Fibroblast of lung (primary cell): Measurements from ENCODE around the gene EGR4. TPM values are rescaled to one million over a fixed set of nuclear protein-coding genes. Genes with fewer than 3 reads are reported as not detected.

Source experiments
- DNase-seq, 2 donors: peaks; one replicate each; pipeline versions ENCODE4 v3.0.0 to v3.0.0-alpha.2; 2010; ENCODE audit warnings: low read depth in 2 of 2
- H2AFZ ChIP-seq: 2 replicates; pipeline ENCODE4 v1.5.1; 2012; ENCODE audit warnings: low read length, control low read depth, inconsistent platforms
- H3K27ac ChIP-seq: 2 replicates; pipeline ENCODE4 v1.5.1; 2011; ENCODE audit warnings: low read length, control low read depth; ENCODE audit not compliant: insufficient read depth
- H3K27me3 ChIP-seq: 2 replicates; pipeline ENCODE4 v1.5.1; 2011; ENCODE audit warnings: mild to moderate bottlenecking, low read length; ENCODE audit not compliant: control insufficient read depth, insufficient read depth
- H3K36me3 ChIP-seq: 2 replicates; pipeline ENCODE4 v1.5.1; 2011; ENCODE audit warnings: low read length; ENCODE audit not compliant: control insufficient read depth, insufficient read depth
- H3K4me1 ChIP-seq: 2 replicates; pipeline ENCODE4 v1.5.1; 2011; ENCODE audit warnings: low read length; ENCODE audit not compliant: control insufficient read depth, insufficient read depth; ENCODE audit errors: extremely low read depth
- H3K4me2 ChIP-seq: 2 replicates; pipeline ENCODE4 v1.5.1; 2011; ENCODE audit warnings: low read length, control low read depth; ENCODE audit not compliant: insufficient read depth; ENCODE audit errors: extremely low read depth
- H3K4me3 ChIP-seq, 4 experiments: fragments of 200-600 bp in 1 of 4; sonication (generic) in 1 of 4; replicated peaks in 1 of 4; 2 replicates each; pipeline ENCODE4 v1.5.1; 2011 to 2016; ENCODE audit warnings: low read length in 4 of 4, low read depth in 3 of 4, mild to moderate bottlenecking in 3 of 4, control low read depth in 2 of 4, inconsistent platforms in 1 of 4, mixed read lengths in 1 of 4; ENCODE audit not compliant: insufficient read depth in 1 of 4; ENCODE audit errors: control extremely low read depth in 1 of 4
- H3K79me2 ChIP-seq: 2 replicates; pipeline ENCODE4 v1.5.1; 2012; ENCODE audit warnings: mild to moderate bottlenecking, low read length, inconsistent platforms; ENCODE audit not compliant: control insufficient read depth, insufficient read depth
- H3K9ac ChIP-seq: 2 replicates; pipeline ENCODE4 v1.5.1; 2011; ENCODE audit warnings: mild to moderate bottlenecking, low read length, control low read depth; ENCODE audit not compliant: insufficient read depth
- H3K9me3 ChIP-seq: 2 replicates; pipeline ENCODE4 v1.5.1; 2012; ENCODE audit warnings: low read depth, low read length; ENCODE audit not compliant: control insufficient read depth, insufficient read depth
- H4K20me1 ChIP-seq: 2 replicates; pipeline ENCODE4 v1.5.1; 2011; ENCODE audit warnings: low read length; ENCODE audit not compliant: control insufficient read depth, insufficient read depth; ENCODE audit errors: extremely low read depth
- CTCF ChIP-seq, 2 donors: IDR thresholded peaks in 1 of 2; conservative IDR thresholded peaks in 1 of 2; 1 replicate in 1 of 2; 2 replicates in 1 of 2; pipeline ENCODE4 v1.5.1; 2011 to 2012; ENCODE audit warnings: low read length in 2 of 2, control low read depth in 1 of 2, inconsistent platforms in 1 of 2, low read depth in 1 of 2, mild to moderate bottlenecking in 1 of 2
- EZH2 ChIP-seq: IDR thresholded peaks from 2 replicates; pipeline ENCODE4 v1.5.1; 2012; ENCODE audit warnings: low read length, control low read depth, mild to moderate bottlenecking; ENCODE audit errors: missing control alignments
- polyA plus RNA-seq, 2 donors: library from polyadenylated mRNA; depleted of rRNA in 1 of 2; stranded (reverse) in 1 of 2; unstranded in 1 of 2; fragments of >200 nt; gene quantifications; 2 replicates each; pipeline ENCODE4 v1.2.1, GENCODE V29; 2011 to 2012; ENCODE audit warnings: missing spikeins in 1 of 2
- total RNA-seq: library from RNA; depleted of rRNA; stranded (reverse); fragments of >200 nt; gene quantifications from 2 replicates; pipeline ENCODE4 v1.2.1, GENCODE V29; 2014

EGR4 gene
- total and polyA plus RNA-seq, 2 donors (not counting 1 experiment from before 2014, with no cell fraction given) = not detected

GRCh38 chr2:73255007-73255644 is 38.2 kb downstream of the EGR4 start:
- H3K9ac ChIP-seq = no peak overlapping the region
- no peak for DNase-seq
- H3K79me2 ChIP-seq = no peaks in the 10 kb centered on the region
- no peaks in the 10 kb centered on the region for H4K20me1 ChIP-seq
- TF ChIP-seq CTCF (conservative IDR thresholded peaks at IDR 0.05 in 1 of 2, IDR thresholded peaks at IDR 0.05 in 1 of 2; ENCODE audit: low read depth in 1 of 2, low read length in 2 of 2) (no peak), EZH2 (no peak)
- H3K4me2 ChIP-seq = no peak overlapping the region
- no peaks in the 10 kb centered on the region for H3K4me1 ChIP-seq
- no peaks in the 10 kb centered on the region for H3K27me3 ChIP-seq
- no peaks in the 10 kb centered on the region for H3K9me3 ChIP-seq
- peaks cover 18% of the 10 kb centered on the region for H3K36me3 ChIP-seq
- H3K4me3 ChIP-seq = no peak overlapping the region
- H3K27ac ChIP-seq = no peak overlapping the region
- H2AFZ ChIP-seq = no peak overlapping the region

GRCh38 chr2:73254343-73255006 is 38.9 kb downstream of the EGR4 start:
- Histone ChIP-seq H3K9ac (no peak overlapping the region), H4K20me1 (no peaks in the 10 kb centered on the region), H2AFZ (no peak overlapping the region), H3K36me3 (peaks cover 18% of the 10 kb centered on the region), H3K4me1 (no peaks in the 10 kb centered on the region), H3K4me2 (no peak overlapping the region), H3K9me3 (no peaks in the 10 kb centered on the region), H3K27ac (no peak overlapping the region), H3K79me2 (no peaks in the 10 kb centered on the region), H3K4me3 (no peak overlapping the region), H3K27me3 (no peaks in the 10 kb centered on the region)
- DNase-seq = no peak
- TF ChIP-seq CTCF (conservative IDR thresholded peaks at IDR 0.05 in 1 of 2, IDR thresholded peaks at IDR 0.05 in 1 of 2; ENCODE audit: low read depth in 1 of 2, low read length in 2 of 2) (no peak), EZH2 (no peak)

GRCh38 chr2:73253901-73254300 is 39.4 kb downstream of the EGR4 start:
- Histone ChIP-seq H3K4me2 (no peak overlapping the region), H4K20me1 (no peaks in the 10 kb centered on the region), H3K36me3 (peaks cover 20% of the 10 kb centered on the region), H2AFZ (no peak overlapping the region), H3K4me1 (no peaks in the 10 kb centered on the region), H3K27ac (no peak overlapping the region), H3K27me3 (no peaks in the 10 kb centered on the region), H3K9me3 (no peaks in the 10 kb centered on the region), H3K4me3 (no peak overlapping the region), H3K9ac (no peak overlapping the region), H3K79me2 (no peaks in the 10 kb centered on the region)
- no peak for DNase-seq
- no peak for TF ChIP-seq CTCF (conservative IDR thresholded peaks at IDR 0.05 in 1 of 2, IDR thresholded peaks at IDR 0.05 in 1 of 2; ENCODE audit: low read depth in 1 of 2, low read length in 2 of 2)
- TF ChIP-seq EZH2 = no peak
